GM12892 (cell line): ENCODE data around the gene SPATA33.

Experiments used
- DNase-seq: peaks from one replicate; pipeline ENCODE4 v3.0.0; 2011; ENCODE audit not compliant: insufficient read length
- FAIRE-seq: peaks from 2 replicates; lab custom pipeline; 2011; peaks lifted over from hg19 to GRCh38; lab: Jason Lieb, UNC
- POLR2A ChIP-seq: IDR thresholded peaks from 2 replicates; pipeline ENCODE4 v1.6.1; 2011; ENCODE audit warnings: low read depth, low read length, control low read depth
- POLR2AphosphoS5 ChIP-seq: IDR thresholded peaks from 2 replicates; pipeline ENCODE4 v1.6.1; 2011; ENCODE audit warnings: low read depth, low read length, control low read depth
- TAF1 ChIP-seq: IDR thresholded peaks from 2 replicates; pipeline ENCODE4 v1.6.1; 2011; ENCODE audit warnings: low read depth, mild to moderate bottlenecking, control low read depth, low read length, borderline replicate concordance

The SPATA33 gene

DNA sequence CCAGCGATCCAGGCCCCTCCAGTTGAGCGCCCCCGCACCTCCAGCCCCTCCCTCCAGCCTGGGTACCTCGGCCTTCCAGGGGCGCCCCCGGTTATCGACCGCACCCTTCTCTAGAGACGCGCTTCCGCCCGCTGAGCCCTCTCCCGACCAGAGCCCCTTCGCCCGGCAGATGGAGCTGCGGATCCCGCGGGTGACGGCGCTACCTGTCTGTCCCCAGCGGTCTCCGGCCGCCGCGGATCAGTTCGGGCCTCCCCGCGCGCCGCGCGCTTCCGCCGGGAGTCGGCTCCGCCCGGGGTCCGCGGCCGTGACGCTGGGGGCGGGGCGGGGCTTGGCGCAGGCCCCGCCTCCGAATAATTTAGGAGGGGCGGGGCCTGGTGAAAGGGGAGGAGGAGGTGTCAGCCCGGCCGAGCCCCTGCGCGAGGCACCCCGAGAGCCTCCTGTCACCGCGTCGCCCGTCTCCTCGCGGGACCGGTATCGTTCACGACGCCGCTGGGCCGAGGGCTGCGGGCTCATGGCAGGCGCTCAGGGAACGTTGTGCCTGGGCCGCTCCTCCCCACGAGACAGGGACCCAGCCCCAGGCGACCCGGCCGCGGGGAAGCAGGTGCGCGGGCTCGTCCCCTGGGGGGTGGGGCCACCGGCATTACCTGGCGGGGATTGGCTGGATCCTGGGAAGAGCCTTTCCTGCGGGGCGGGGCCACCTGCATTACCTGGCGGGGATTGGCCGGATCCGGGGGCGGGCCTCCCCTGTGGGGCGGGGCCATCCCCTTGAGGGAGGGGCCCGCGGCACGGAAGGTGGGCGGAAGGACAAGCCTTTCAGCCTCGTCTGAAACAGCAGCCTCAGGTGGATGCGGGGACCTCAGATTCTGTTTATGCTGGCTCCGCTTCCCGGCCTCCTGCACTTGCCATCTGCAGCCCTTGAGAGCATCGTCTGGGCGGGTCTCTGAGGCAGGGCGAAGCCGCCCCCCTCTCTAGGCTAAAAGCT is 44.1 kb downstream of the SPATA33 start, which contains the start of gene SPATA2L:
Gene SPATA2L (minus strand): TSS at position 281 of the 982 bp plus-strand sequence. CDS start 473 bp downstream, outside the sequence.
- peak; percentile 98 for DNase-seq
- TF ChIP-seq POLR2AphosphoS5 (no peak), TAF1 (no peak), POLR2A (peak; percentile 46; the same call in 1 of the 2 replicates)
- FAIRE-seq, result peak; percentile 99

DNA sequence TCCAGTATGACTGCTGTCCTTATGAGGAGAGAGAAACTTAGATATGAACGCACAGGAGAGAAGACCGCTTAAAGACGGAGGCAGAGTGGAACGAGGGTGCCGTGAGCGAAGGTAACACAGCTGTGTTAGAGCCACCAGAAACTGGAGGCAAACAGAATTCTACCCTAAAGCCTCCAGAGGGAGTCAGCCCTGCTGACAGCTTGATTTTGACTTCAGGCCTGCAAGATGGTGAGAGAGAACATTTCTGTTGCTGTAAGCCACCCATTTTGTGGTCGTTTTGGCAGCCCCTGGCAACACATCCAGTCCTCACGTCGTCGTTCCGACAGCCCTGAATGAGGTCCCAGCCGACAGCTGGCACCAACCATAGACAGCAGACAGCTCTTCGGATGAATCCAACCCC is 46.6 kb downstream of the SPATA33 start:
- DNase-seq (no peak), FAIRE-seq (no peak)
- TF ChIP-seq POLR2A, result no peak
- TF ChIP-seq TAF1, result no peak
- TF ChIP-seq POLR2AphosphoS5, result no peak

DNA sequence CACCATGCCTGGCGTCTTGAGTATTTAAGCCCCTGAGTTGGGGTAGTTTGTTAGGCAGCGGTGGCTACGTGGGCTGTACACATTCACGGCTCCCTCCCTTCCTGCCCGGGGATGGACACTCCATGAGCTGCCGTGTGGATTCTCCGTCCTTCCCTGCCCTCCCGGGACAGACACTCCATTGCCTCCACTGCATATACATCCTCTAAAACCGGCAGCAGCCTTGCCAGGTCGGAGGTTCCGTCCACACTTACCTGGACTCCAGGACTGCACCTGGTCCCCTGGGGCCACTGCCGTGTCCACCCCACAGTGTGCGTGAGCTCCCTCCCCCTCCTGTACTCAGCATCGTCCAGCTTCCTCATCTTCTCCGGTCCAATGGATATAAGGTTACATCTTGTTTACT is 47.4 kb downstream of the SPATA33 start:
- DNase-seq (no peak), FAIRE-seq (no peak)
- TF ChIP-seq TAF1 (no peak), POLR2AphosphoS5 (no peak), POLR2A (no peak)

DNA sequence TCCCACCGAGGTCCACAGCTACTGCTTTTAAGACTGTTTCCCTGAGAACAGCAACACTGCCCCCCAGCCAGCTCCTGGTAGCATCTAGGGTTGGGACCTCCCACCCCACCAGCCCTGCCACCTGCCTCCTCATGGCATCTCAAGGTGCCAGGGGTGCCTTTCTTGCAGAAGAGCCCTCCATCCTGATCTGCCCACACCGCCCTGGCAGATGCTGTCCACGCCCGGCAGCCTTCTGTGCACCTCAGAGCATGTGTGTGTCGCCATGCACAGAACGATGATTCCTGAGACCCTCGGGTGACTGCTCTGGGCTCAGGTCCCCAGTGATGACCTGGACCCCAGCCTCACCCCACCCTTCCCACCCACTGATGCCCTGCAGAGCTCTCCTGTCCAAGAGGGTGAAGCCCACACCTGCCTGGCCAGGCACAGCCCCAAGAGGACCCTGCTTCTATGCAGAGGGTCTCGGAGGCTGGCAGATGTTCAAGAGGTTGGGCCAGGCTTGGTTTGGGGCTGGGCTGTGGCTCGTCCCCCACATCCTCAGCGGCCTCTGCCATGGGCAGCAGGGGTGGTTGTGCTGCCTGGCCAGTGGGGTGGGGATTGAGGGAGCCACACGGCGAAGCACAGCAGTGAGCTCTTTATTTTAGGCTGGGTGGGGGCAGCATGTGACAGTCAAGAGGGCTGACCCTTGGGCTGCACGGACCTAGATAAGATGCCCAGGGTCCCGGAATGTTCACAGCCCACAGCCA is 49.1 kb downstream of the SPATA33 start:
- no peak for FAIRE-seq
- no peak for DNase-seq
- TF ChIP-seq POLR2A (no peak), POLR2AphosphoS5 (no peak), TAF1 (no peak)

DNA sequence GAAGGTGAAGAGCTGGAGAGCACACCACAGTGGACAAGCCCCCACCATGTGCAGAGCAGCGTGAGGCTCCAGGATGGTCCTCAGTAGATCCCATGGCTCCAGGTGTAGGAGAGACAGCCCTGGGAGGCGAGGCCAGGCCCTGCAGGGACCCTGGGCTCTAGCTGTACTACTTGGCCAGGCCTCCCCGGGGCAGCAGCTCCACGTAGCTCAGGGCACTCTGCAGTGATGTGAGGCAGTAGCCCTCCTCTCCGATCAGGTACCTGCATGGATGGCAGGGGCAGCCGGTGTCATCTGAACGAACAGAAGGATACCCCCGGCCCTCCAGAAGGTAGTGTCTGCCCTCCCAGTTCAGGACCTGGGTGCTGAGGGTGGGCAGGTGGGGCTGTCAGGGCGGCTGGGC is 50.1 kb downstream of the SPATA33 start:
- no peak for TF ChIP-seq POLR2A
- TF ChIP-seq POLR2AphosphoS5, result no peak
- TF ChIP-seq TAF1, result no peak
- FAIRE-seq, result no peak
- DNase-seq, result no peak

DNA sequence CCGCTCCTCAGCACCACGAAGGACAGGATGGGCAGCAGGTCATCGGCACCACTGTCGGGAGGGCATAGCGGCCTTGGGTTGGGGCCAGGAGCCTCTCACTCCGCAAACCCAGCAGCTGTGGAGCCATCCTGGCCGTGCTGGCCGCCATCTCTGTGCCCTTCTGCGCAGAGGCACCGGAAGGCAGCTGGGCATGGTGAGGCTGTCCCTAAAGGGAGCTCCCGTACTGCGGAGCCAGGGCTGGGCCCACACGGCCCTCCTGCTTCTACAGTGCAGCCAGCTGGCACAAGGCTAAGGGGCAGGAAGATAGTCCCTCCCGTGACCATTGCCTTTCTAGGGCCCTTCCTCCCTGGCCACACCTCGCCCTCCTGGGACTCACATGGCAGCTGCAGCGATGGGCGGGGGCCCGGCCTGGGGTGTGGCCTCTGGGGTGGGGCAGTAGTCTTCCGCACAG is 50.9 kb downstream of the SPATA33 start:
- TF ChIP-seq POLR2A (no peak), TAF1 (no peak), POLR2AphosphoS5 (no peak)
- DNase-seq, result no peak
- no peak for FAIRE-seq

DNA sequence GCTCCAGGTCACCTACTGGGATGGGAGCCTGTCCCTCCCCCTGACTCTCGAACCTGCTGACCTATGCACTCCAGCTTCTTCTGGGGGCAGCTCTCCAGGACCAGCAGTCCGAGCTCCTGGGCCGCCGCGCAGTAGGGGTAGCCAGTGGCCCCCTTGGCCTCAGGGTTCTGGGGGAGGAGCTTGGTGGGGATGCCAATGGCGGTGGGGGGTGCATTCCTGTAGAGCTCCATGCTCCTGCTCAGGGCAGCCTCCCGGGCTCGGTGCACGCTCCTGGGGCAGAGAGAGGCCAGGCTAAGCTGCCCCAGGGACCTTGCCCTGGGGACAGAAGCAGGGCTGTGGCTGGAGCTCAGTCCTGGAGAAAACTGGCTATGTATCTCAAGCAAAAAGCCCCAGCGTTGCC is 51.5 kb downstream of the SPATA33 start:
- FAIRE-seq, result no peak

DNA sequence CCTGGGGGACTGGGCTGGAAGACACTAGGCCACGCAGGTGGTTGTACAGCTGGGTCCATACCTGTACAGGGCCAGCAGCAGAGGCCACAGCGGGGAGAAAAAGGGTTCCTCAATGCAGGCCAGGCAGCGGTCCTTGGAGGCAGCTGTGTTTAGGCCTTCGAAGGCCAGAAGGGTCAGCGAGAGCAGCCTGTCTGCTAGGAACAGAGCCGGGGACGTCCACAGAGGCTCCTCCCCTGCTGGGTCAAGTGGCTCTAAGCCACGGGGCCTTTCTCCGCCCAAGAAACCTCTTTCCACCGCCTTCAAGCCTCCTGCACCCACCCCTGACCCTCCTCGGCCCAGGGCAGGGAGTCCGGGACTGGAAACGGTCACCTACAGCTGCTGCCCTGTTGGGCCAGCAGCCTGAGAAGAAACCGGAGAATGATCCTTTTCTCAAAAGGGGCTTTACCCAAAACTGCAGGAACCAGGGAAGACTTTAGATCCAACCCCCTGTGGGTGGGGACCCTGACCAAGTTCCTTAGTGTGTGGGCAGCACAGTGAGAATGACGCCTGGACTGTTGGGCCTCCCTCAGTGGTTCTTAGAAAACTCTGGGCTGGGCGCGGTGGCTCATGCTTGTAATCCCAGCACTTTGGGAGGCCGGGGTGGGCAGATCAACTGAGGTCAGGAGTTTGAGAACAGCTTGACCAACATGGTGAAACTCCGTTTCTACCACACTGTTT is 52.2 kb downstream of the SPATA33 start:
- no peak for TF ChIP-seq POLR2A
- TF ChIP-seq POLR2AphosphoS5, result no peak
- TF ChIP-seq TAF1, result no peak

More for the DNA sequence above, 51.5 kb downstream of the SPATA33 start:
- no peak for DNase-seq
- TF ChIP-seq POLR2AphosphoS5, result no peak

DNA sequence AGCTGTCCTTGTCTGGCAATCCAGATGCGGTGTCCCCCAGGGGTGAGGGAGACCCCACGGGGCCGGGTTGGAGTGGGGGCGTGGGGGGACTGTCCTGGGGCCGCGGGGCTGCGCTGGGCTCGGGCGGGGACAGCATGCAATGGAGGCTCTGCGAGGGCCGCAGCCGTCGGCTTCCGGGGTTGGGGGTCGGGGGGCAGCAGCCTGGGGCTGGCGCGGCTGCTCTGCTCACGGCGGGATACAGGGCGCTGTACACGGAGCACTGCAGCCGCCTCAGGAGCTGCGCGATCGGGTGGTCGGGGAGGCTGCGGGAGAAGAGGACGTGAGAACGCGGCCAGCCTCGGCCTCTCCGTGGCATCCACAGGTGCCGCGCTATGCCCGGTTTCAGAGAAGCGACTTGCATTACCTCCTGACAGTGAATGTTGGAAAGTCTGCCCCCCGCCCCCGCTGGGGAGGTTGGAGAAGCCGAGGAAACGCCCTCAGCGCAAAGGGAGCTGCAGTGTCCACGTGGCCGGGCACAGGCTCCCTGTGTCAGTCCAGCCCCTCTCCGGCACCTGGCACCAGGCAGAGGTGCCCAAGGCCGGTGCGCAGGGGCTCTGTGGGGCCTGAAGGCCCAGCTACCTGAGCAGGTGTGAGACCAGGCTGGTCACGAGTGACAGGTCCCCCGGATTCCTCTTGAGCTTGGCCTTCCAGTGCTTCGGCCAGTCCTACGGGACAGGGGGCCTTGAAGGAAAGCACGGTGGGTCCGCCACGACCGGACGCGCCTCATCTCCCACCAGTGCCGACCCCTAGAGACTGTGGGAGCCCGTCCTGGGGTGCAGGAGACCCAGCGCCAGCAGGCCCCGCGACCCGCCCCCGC is 53.3 kb downstream of the SPATA33 start:
- no peak for TF ChIP-seq POLR2A
- TF ChIP-seq POLR2AphosphoS5, result no peak
- TF ChIP-seq TAF1, result no peak
- FAIRE-seq (no peak), DNase-seq (no peak)

More for the DNA sequence above, 52.2 kb downstream of the SPATA33 start:
- DNase-seq (no peak), FAIRE-seq (no peak)

DNA sequence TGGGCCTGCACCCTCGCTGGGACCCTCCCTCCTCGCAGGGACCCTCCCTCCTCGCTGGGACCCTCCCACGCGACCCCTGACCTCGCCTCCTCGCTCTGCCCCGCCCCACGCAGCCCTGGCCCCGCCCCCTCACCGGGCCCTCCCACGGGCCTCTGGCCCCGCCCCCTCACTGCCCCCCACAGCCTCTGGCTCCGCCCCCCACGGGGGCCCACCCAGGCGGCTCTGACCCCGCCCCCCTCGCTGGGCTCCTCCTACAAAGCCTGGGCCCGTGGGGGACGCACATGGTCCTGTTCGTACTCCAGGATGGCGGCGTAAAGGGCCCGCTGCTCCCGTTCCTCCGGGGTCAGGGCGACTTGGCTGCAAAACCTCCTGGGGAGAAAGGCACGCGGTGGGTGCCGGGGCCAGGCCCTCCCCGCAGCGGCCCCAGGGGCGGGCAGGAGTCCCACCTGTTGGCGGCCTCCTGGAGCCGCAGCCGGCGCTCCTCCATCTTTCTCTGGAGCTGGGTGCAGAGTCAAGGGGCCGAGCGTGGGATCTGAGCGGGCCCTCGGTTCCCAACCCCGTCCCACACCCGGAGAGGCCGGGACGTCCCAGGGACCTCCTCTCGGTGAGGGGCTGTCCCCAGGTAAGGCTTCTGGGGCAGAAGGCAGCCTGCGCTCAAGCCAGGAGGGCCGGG is 54.1 kb downstream of the SPATA33 start:
- FAIRE-seq (peak; percentile 88), DNase-seq (peak; percentile 99)
- peak; percentile 82 for TF ChIP-seq POLR2A
- TF ChIP-seq POLR2AphosphoS5, result peak; percentile 66
- TF ChIP-seq TAF1, result peak; percentile 29; the same call in 1 of the 2 replicates

DNA sequence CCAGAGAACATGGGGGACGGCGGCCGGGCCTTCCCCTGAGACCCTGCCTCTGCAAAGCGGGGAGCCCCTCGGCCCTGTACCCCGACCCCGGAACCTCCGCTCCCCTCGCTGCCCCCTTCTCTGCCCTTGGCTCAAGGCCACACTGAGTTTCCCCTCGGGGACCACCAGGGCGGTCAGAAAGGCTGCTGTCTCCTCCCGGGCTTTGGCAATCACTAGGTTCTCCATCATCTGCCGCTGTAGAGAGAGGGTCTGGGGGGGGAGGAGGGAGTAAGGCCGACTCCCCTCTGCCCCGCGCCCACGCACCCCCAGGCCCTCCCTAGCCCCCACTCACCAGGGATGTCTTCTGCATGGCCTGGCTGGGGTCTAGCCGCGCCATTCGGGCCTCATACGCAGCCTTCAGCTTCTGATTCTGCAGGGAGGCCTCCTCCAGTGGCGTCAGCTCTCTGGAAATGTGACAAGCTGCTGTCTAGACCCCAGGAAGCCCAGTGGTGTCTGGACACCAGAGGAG is 54.7 kb downstream of the SPATA33 start:
- TF ChIP-seq POLR2AphosphoS5 (no peak), TAF1 (0 out of 2 replicates have a peak, but pooled peaks have one; percentile 0), POLR2A (no peak)
- FAIRE-seq (peak; percentile 17), DNase-seq (no peak)
